WTC11 (cell line): ENCODE data around the gene FAM8A1. TPM values are rescaled to one million over a fixed set of nuclear protein-coding genes. Genes with fewer than 3 reads are reported as not detected.

Source experiments
- ATAC-seq: fragments of 200-7000 bp; cut with Tn5 transposase; 2 replicates; pipeline ENCODE4 v1.10.0; 2021; ENCODE audit warnings: mild to moderate bottlenecking, moderate library complexity
- Bru-seq: library from RNA; stranded (reverse); fragments of 400-500 nt; gene quantifications from one replicate; lab custom pipeline; 2021; lab: Mats Ljungman, UMichigan
- CTCF ChIA-PET: fragments of 300-600 bp; sonication (Branson Sonifier 250); formaldehyde crosslinking; loops from one replicate; lab custom pipeline; 2021; ENCODE audit warnings: antibody characterized with exemption; lab: Charles Lee
- POLR2A ChIA-PET: fragments of 350-600 bp; sonication (Branson Sonifier 250); formaldehyde crosslinking; loops from one replicate; lab custom pipeline; 2021; ENCODE audit warnings: antibody characterized with exemption; lab: Charles Lee
- DNase-seq: peaks from one replicate; pipeline ENCODE4 v3.0.0; 2021; ENCODE audit warnings: low spot score
- H3K27ac Mint-ChIP-seq: 2 replicates; pipeline ENCODE4 v1.8.0; 2021; ENCODE audit warnings: mixed read lengths
- H3K27me3 Mint-ChIP-seq: 2 replicates; pipeline ENCODE4 v1.8.0; 2021; ENCODE audit warnings: low read depth, mild to moderate bottlenecking, moderate library complexity, mixed read lengths
- H3K36me3 Mint-ChIP-seq: 2 replicates; pipeline ENCODE4 v1.8.0; 2021; ENCODE audit warnings: mixed read lengths
- H3K4me1 Mint-ChIP-seq: 2 replicates; pipeline ENCODE4 v1.8.0; 2022; ENCODE audit warnings: mixed read lengths
- H3K4me3 Mint-ChIP-seq: 2 replicates; pipeline ENCODE4 v1.8.0; 2021; ENCODE audit warnings: mild to moderate bottlenecking, moderate library complexity, mixed read lengths
- H3K9me3 Mint-ChIP-seq: 2 replicates; pipeline ENCODE4 v1.8.0; 2021; ENCODE audit warnings: mixed read lengths
- AR ChIP-seq: fragments of 250-450 bp; sonication (Bioruptor Pico); IDR thresholded peaks from 2 replicates; pipeline ENCODE4 v1.9.0; 2021; ENCODE audit warnings: mild to moderate bottlenecking
- ATF1 ChIP-seq: sonication (generic); formaldehyde crosslinking; IDR thresholded peaks from 2 replicates; pipeline ENCODE4 v1.8.1; 2023; ENCODE audit warnings: mild to moderate bottlenecking, moderate library complexity, missing genetic modification reagents
- ATF2 ChIP-seq: sonication (generic); formaldehyde crosslinking; IDR thresholded peaks from 2 replicates; pipeline ENCODE4 v1.8.1; 2022; ENCODE audit warnings: low read depth, missing genetic modification reagents, borderline replicate concordance
- ELF4 ChIP-seq: sonication (generic); formaldehyde crosslinking; IDR thresholded peaks from 2 replicates; pipeline ENCODE4 v1.8.1; 2022; ENCODE audit warnings: low read depth, mild to moderate bottlenecking, moderate library complexity, missing genetic modification reagents
- GRHL2 ChIP-seq: fragments of 250-450 bp; sonication (Bioruptor Pico); IDR thresholded peaks from 2 replicates; pipeline ENCODE4 v1.8.0; 2022; ENCODE audit warnings: mild to moderate bottlenecking, moderate library complexity; ENCODE audit not compliant: insufficient replicate concordance, severe bottlenecking
- IRF1 ChIP-seq: sonication (generic); formaldehyde crosslinking; IDR thresholded peaks from 2 replicates; pipeline ENCODE4 v1.8.0; 2023; ENCODE audit warnings: missing genetic modification reagents
- IRF2 ChIP-seq: sonication (generic); formaldehyde crosslinking; IDR thresholded peaks from 2 replicates; pipeline ENCODE4 v1.8.0; 2022; ENCODE audit warnings: low read depth, missing genetic modification reagents, borderline replicate concordance
- KAT7 ChIP-seq: sonication (generic); formaldehyde crosslinking; IDR thresholded peaks from 2 replicates; pipeline ENCODE4 v1.8.1; 2023; ENCODE audit warnings: missing genetic modification reagents, mild to moderate bottlenecking, borderline replicate concordance
- MAX ChIP-seq: sonication (generic); formaldehyde crosslinking; IDR thresholded peaks from 2 replicates; pipeline ENCODE4 v1.8.0; 2022; ENCODE audit warnings: mild to moderate bottlenecking, missing genetic modification reagents
- MYBL2 ChIP-seq: sonication (generic); formaldehyde crosslinking; IDR thresholded peaks from 2 replicates; pipeline ENCODE4 v1.8.1; 2023; ENCODE audit warnings: mild to moderate bottlenecking, moderate library complexity, missing genetic modification reagents
- NFATC4 ChIP-seq: fragments of 250-450 bp; sonication (Bioruptor Pico); IDR thresholded peaks from 2 replicates; pipeline ENCODE4 v1.9.0; 2021; ENCODE audit warnings: mild to moderate bottlenecking
- NR1H2 ChIP-seq: sonication (generic); formaldehyde crosslinking; IDR thresholded peaks from 2 replicates; pipeline ENCODE4 v1.9.0; 2021; ENCODE audit warnings: mild to moderate bottlenecking, moderate library complexity, missing genetic modification reagents
- NR3C1 ChIP-seq: sonication (generic); formaldehyde crosslinking; conservative IDR thresholded peaks from 2 replicates; pipeline ENCODE4 v1.8.1; 2023; ENCODE audit warnings: low read depth, mild to moderate bottlenecking, missing genetic modification reagents
- TEAD4 ChIP-seq: sonication (generic); formaldehyde crosslinking; IDR thresholded peaks from 2 replicates; pipeline ENCODE4 v1.8.0; 2022; ENCODE audit warnings: mild to moderate bottlenecking, missing genetic modification reagents
- USF2 ChIP-seq: sonication (generic); formaldehyde crosslinking; IDR thresholded peaks from 2 replicates; pipeline ENCODE4 v1.8.1; 2023; ENCODE audit warnings: mild to moderate bottlenecking, missing genetic modification reagents, moderate library complexity
- ZNF121 ChIP-seq: sonication (generic); formaldehyde crosslinking; IDR thresholded peaks from 2 replicates; pipeline ENCODE4 v1.8.0; 2023; ENCODE audit warnings: missing genetic modification reagents
- long read RNA-seq, 3 experiments: library from RNA in 1 of 3; library from capped mRNA in 1 of 3; library from polyadenylated mRNA in 1 of 3; unstranded in 2 of 3; stranded (forward) in 1 of 3; transcript quantifications; one replicate each; pipeline ENCODE4 v2.0.0, GENCODE V29; 2021
- total RNA-seq: library from RNA; stranded (reverse); gene quantifications from 3 replicates; pipeline ENCODE4 v1.2.3, GENCODE V29; 2021
- TF ChIP-seq, protein P1 (sequence below): sonication (generic); formaldehyde crosslinking; conservative IDR thresholded peaks from 2 replicates; pipeline ENCODE4 v1.8.1; 2022; ENCODE audit warnings: mild to moderate bottlenecking, missing genetic modification reagents
- TF ChIP-seq, protein P2 (sequence below): sonication (generic); formaldehyde crosslinking; IDR thresholded peaks from 2 replicates; pipeline ENCODE4 v1.8.0; 2022; ENCODE audit warnings: missing genetic modification reagents
- TF ChIP-seq, protein P3 (sequence below): sonication (generic); formaldehyde crosslinking; IDR thresholded peaks from 2 replicates; pipeline ENCODE4 v1.8.1; 2022; ENCODE audit warnings: mild to moderate bottlenecking, moderate library complexity, missing genetic modification reagents
- TF ChIP-seq, protein P4 (sequence below): fragments of 250-450 bp; sonication (Bioruptor Pico); IDR thresholded peaks from 2 replicates; pipeline ENCODE4 v1.9.0; 2021; ENCODE audit warnings: mild to moderate bottlenecking
- TF ChIP-seq, protein P5 (sequence below): sonication (generic); formaldehyde crosslinking; IDR thresholded peaks from 2 replicates; pipeline ENCODE4 v1.8.1; 2022; ENCODE audit warnings: low read depth, mild to moderate bottlenecking, moderate library complexity, missing genetic modification reagents, borderline replicate concordance

The FAM8A1 gene
- total RNA-seq (8.5 to 10.3 TPM (median 9.4 TPM) in 3 replicates), Bru-seq, nascent RNA (percentile 74 among the genes with signal in this experiment)
- long read RNA-seq, experiment 1, full-length matches to known transcripts, result 69 of 73 reads
- long read RNA-seq, experiment 1, partial matches to known transcripts, result 0 of 73 reads
- long read RNA-seq, experiment 1, other reads (novel, unspliced or antisense), result 4 of 73 reads
- long read RNA-seq, experiment 2, full-length matches to known transcripts, result 8 of 17 reads
- long read RNA-seq, experiment 2, partial matches to known transcripts, result 9 of 17 reads
- long read RNA-seq, experiment 2, other reads (novel, unspliced or antisense), result 0 of 17 reads
- long read RNA-seq, experiment 3, full-length matches to known transcripts, result 1 of 2 reads
- long read RNA-seq, experiment 3, partial matches to known transcripts, result 0 of 2 reads
- long read RNA-seq, experiment 3, other reads (novel, unspliced or antisense), result 1 of 2 reads

GRCh38 chr6:17599877-17600526 is at the start of gene FAM8A1:
Gene FAM8A1, plus strand, starts transcription at chr6:17600302. Its CDS starts 108 bp downstream, at chr6:17600410.
- ChIA-PET CTCF (interaction anchor here (0.6 to 2.4 kb wide), 13 partner anchors 11 to 522 kb away, joined by 3 to 11 read pairs (median 3); partner anchors contain the start of gene NHLRC1), POLR2A (interaction anchor here (0.5 to 1.7 kb wide), 8 partner anchors 10 to 1539 kb away, joined by 3 to 10 read pairs (median 4); partner anchors contain the start of gene NUP153)
- Mint-ChIP-seq H3K4me3 (peak within 1 kb of the TSS; percentile 74), H3K36me3 (no peaks in the 10 kb centered on the region), H3K27ac (peak within 1 kb of the TSS; percentile 83), H3K9me3 (no peaks in the 10 kb centered on the region), H3K27me3 (no peaks in the 10 kb centered on the region), H3K4me1 (peaks cover 13% of the 10 kb centered on the region)
- DNase-seq (peak; percentile 97), ATAC-seq (peak; percentile 93)
- TF ChIP-seq ZNF121 (CRISPR knock-in tag) (0 out of 2 replicates have a peak, but pooled peaks have one; percentile 39), MAX (CRISPR knock-in tag) (peak; percentile 26; the same call in 1 of the 2 replicates), NFATC4 (CRISPR knock-in tag) (no peak), AR (CRISPR knock-in tag) (no peak), NR3C1 (no peak), ATF2 (CRISPR knock-in tag) (no peak), ELF4 (CRISPR knock-in tag) (no peak), GRHL2 (CRISPR knock-in tag) (no peak), USF2 (CRISPR knock-in tag) (no peak), NR1H2 (CRISPR knock-in tag) (no peak), MYBL2 (CRISPR knock-in tag) (no peak), ATF1 (CRISPR knock-in tag) (no peak), KAT7 (no peak), TEAD4 (CRISPR knock-in tag) (no peak), IRF2 (CRISPR knock-in tag) (no peak), IRF1 (CRISPR knock-in tag) (no peak)
- TF ChIP-seq, protein P1, sequence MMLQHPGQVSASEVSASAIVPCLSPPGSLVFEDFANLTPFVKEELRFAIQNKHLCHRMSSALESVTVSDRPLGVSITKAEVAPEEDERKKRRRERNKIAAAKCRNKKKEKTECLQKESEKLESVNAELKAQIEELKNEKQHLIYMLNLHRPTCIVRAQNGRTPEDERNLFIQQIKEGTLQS (CRISPR knock-in tag), result no peak
- TF ChIP-seq, protein P2, sequence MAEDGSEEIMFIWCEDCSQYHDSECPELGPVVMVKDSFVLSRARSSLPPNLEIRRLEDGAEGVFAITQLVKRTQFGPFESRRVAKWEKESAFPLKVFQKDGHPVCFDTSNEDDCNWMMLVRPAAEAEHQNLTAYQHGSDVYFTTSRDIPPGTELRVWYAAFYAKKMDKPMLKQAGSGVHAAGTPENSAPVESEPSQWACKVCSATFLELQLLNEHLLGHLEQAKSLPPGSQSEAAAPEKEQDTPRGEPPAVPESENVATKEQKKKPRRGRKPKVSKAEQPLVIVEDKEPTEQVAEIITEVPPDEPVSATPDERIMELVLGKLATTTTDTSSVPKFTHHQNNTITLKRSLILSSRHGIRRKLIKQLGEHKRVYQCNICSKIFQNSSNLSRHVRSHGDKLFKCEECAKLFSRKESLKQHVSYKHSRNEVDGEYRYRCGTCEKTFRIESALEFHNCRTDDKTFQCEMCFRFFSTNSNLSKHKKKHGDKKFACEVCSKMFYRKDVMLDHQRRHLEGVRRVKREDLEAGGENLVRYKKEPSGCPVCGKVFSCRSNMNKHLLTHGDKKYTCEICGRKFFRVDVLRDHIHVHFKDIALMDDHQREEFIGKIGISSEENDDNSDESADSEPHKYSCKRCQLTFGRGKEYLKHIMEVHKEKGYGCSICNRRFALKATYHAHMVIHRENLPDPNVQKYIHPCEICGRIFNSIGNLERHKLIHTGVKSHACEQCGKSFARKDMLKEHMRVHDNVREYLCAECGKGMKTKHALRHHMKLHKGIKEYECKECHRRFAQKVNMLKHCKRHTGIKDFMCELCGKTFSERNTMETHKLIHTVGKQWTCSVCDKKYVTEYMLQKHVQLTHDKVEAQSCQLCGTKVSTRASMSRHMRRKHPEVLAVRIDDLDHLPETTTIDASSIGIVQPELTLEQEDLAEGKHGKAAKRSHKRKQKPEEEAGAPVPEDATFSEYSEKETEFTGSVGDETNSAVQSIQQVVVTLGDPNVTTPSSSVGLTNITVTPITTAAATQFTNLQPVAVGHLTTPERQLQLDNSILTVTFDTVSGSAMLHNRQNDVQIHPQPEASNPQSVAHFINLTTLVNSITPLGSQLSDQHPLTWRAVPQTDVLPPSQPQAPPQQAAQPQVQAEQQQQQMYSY (CRISPR knock-in tag), result no peak
- TF ChIP-seq, protein P3, sequence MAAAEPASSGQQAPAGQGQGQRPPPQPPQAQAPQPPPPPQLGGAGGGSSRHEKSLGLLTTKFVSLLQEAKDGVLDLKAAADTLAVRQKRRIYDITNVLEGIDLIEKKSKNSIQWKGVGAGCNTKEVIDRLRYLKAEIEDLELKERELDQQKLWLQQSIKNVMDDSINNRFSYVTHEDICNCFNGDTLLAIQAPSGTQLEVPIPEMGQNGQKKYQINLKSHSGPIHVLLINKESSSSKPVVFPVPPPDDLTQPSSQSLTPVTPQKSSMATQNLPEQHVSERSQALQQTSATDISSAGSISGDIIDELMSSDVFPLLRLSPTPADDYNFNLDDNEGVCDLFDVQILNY (CRISPR knock-in tag), result 0 out of 2 replicates have a peak, but pooled peaks have one; percentile 25
- TF ChIP-seq, protein P4, sequence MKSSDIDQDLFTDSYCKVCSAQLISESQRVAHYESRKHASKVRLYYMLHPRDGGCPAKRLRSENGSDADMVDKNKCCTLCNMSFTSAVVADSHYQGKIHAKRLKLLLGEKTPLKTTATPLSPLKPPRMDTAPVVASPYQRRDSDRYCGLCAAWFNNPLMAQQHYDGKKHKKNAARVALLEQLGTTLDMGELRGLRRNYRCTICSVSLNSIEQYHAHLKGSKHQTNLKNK (CRISPR knock-in tag), result no peak
- TF ChIP-seq, protein P5, sequence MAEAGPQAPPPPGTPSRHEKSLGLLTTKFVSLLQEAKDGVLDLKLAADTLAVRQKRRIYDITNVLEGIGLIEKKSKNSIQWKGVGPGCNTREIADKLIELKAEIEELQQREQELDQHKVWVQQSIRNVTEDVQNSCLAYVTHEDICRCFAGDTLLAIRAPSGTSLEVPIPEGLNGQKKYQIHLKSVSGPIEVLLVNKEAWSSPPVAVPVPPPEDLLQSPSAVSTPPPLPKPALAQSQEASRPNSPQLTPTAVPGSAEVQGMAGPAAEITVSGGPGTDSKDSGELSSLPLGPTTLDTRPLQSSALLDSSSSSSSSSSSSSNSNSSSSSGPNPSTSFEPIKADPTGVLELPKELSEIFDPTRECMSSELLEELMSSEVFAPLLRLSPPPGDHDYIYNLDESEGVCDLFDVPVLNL (CRISPR knock-in tag), result no peak
